Gastrocnemius medialis (tissue), 4 donors: ENCODE data around the gene GSG1.
"Not testable (repeated sequence)": the region's sequence is repeated elsewhere in the genome, so short reads cannot be mapped to it uniquely, and the experiment has no call there.

ENCODE experiments used
- CTCF ChIP-seq, 5 experiments: fragments of 450-650 bp in 3 of 5; fragments of 200-600 bp in 2 of 5; sonication (generic) in 2 of 5; IDR thresholded peaks in 4 of 5; conservative IDR thresholded peaks in 1 of 5; 1 replicate in 4 of 5; 2 replicates in 1 of 5; pipeline ENCODE4 v1.5.1; 2016 to 2019; ENCODE audit warnings: antibody characterized with exemption in 5 of 5, mild to moderate bottlenecking in 3 of 5, moderate library complexity in 3 of 5
- POLR2A ChIP-seq, 2 donors: fragments of 450-650 bp; IDR thresholded peaks; one replicate each; pipeline ENCODE4 v1.6.1; 2017; ENCODE audit warnings: antibody characterized with exemption in 2 of 2, mild to moderate bottlenecking in 2 of 2, moderate library complexity in 2 of 2

- not testable (repeated sequence) for TF ChIP-seq POLR2A (IDR thresholded peaks at IDR 0.05); CTCF (IDR thresholded peaks at IDR 0.05 in 4 of 5, conservative IDR thresholded peaks at IDR 0.05 in 1 of 5)
Measured at GRCh38 chr12:13035335-13035734, 68.1 kb downstream of the GSG1 start.
